Measurements from ENCODE around the gene SAMD4B. TPM values are rescaled to one million over a fixed set of nuclear protein-coding genes. Genes with fewer than 3 reads are reported as not detected.
A peak's percentile ranks its signal among the peaks of the same experiment; 100 is the strongest.

SAMD4B gene
- total and polyA plus RNA-seq, 9 of the 15 experiments (the other 6 are each of a cell fraction or from before 2014, with no cell fraction given) = 3.4 to 90.5 (median 38.0) TPM

DNA sequence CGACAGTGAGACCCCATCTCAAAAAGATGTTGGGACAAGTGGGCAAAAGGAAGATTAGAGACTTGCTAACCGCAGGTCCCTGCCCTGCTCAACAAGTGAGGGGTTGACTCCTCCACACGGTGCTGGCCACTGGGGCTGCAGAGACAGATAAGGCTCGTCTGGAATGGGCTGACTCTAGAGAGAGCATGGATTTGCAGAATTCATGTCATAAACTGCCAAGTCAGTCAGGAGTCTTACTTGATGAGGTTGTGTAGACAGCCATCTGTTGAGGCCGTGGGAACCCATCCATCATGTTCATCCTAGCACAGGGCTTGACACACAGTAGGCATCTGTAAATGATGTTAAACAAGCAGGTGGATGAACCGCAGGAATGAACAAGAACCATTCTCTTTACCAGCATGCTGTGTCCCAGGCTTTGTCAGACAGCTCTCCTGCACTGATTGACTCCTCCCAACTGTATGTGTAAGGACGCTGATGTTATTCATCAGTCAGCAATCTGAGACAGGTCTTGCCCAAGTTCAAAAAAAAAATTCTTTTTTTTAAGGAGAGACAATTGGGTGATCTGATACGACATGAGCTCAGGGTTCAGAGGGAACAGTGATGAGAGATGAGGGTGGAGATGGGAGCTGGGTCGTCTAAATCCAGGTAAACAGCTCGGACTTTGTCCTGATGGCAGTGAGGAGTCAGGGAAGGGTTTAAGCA lies 39.8 kb downstream of the SAMD4B start (continued):
- TF ChIP-seq, protein P1, sequence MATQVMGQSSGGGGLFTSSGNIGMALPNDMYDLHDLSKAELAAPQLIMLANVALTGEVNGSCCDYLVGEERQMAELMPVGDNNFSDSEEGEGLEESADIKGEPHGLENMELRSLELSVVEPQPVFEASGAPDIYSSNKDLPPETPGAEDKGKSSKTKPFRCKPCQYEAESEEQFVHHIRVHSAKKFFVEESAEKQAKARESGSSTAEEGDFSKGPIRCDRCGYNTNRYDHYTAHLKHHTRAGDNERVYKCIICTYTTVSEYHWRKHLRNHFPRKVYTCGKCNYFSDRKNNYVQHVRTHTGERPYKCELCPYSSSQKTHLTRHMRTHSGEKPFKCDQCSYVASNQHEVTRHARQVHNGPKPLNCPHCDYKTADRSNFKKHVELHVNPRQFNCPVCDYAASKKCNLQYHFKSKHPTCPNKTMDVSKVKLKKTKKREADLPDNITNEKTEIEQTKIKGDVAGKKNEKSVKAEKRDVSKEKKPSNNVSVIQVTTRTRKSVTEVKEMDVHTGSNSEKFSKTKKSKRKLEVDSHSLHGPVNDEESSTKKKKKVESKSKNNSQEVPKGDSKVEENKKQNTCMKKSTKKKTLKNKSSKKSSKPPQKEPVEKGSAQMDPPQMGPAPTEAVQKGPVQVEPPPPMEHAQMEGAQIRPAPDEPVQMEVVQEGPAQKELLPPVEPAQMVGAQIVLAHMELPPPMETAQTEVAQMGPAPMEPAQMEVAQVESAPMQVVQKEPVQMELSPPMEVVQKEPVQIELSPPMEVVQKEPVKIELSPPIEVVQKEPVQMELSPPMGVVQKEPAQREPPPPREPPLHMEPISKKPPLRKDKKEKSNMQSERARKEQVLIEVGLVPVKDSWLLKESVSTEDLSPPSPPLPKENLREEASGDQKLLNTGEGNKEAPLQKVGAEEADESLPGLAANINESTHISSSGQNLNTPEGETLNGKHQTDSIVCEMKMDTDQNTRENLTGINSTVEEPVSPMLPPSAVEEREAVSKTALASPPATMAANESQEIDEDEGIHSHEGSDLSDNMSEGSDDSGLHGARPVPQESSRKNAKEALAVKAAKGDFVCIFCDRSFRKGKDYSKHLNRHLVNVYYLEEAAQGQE (IDR thresholded peaks at IDR 0.05; ENCODE audit: borderline replicate concordance) = no peak
- TF ChIP-seq, protein P1 (CRISPR knock-in tag; IDR thresholded peaks at IDR 0.05; ENCODE audit: low read depth) = no peak
- TF ChIP-seq U2AF1 (optimal IDR thresholded peaks at IDR 0.05; ENCODE audit: low read depth, low read length) (no peak), NCOR1 (IDR thresholded peaks at IDR 0.05) (peak; percentile 92), BRD4 (IDR thresholded peaks at IDR 0.05) (no peak), FOXK2 (conservative IDR thresholded peaks at IDR 0.05 in 1 of 2, IDR thresholded peaks at IDR 0.05 in 1 of 2; ENCODE audit: low read depth in 2 of 2) (no peak), ZNF175 (CRISPR knock-in tag; IDR thresholded peaks at IDR 0.05; ENCODE audit: low read depth) (no peak), ETV5 (CRISPR knock-in tag; IDR thresholded peaks at IDR 0.05; ENCODE audit: low read depth) (0 out of 2 replicates have a peak, but pooled peaks have one; percentile 17), SIX5 (IDR thresholded peaks at IDR 0.05; ENCODE audit: borderline replicate concordance in 1 of 2, insufficient read depth in 1 of 2, low read depth in 1 of 2, low read length in 2 of 2) (no peak)
- TF ChIP-seq, protein P2, sequence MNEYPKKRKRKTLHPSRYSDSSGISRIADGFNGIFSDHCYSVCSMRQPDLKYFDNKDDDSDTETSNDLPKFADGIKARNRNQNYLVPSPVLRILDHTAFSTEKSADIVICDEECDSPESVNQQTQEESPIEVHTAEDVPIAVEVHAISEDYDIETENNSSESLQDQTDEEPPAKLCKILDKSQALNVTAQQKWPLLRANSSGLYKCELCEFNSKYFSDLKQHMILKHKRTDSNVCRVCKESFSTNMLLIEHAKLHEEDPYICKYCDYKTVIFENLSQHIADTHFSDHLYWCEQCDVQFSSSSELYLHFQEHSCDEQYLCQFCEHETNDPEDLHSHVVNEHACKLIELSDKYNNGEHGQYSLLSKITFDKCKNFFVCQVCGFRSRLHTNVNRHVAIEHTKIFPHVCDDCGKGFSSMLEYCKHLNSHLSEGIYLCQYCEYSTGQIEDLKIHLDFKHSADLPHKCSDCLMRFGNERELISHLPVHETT (CRISPR knock-in tag; conservative IDR thresholded peaks at IDR 0.05 in 1 of 2, IDR thresholded peaks at IDR 0.05 in 1 of 2) = 0 out of 4 replicates have a peak, but pooled peaks of 1 of the 2 experiments have one; percentile 64
- TF ChIP-seq, protein P3, sequence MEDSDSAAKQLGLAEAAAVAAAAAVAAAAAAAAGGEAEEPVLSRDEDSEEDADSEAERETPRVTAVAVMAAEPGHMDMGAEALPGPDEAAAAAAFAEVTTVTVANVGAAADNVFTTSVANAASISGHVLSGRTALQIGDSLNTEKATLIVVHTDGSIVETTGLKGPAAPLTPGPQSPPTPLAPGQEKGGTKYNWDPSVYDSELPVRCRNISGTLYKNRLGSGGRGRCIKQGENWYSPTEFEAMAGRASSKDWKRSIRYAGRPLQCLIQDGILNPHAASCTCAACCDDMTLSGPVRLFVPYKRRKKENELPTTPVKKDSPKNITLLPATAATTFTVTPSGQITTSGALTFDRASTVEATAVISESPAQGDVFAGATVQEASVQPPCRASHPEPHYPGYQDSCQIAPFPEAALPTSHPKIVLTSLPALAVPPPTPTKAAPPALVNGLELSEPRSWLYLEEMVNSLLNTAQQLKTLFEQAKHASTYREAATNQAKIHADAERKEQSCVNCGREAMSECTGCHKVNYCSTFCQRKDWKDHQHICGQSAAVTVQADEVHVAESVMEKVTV (CRISPR knock-in tag; IDR thresholded peaks at IDR 0.05) = 0 out of 2 replicates have a peak, but pooled peaks have one; percentile 15
- TF ChIP-seq, protein P4, sequence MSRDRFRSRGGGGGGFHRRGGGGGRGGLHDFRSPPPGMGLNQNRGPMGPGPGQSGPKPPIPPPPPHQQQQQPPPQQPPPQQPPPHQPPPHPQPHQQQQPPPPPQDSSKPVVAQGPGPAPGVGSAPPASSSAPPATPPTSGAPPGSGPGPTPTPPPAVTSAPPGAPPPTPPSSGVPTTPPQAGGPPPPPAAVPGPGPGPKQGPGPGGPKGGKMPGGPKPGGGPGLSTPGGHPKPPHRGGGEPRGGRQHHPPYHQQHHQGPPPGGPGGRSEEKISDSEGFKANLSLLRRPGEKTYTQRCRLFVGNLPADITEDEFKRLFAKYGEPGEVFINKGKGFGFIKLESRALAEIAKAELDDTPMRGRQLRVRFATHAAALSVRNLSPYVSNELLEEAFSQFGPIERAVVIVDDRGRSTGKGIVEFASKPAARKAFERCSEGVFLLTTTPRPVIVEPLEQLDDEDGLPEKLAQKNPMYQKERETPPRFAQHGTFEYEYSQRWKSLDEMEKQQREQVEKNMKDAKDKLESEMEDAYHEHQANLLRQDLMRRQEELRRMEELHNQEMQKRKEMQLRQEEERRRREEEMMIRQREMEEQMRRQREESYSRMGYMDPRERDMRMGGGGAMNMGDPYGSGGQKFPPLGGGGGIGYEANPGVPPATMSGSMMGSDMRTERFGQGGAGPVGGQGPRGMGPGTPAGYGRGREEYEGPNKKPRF (IDR thresholded peaks at IDR 0.05; ENCODE audit: low read depth, low read length) = no peak

Data from K562 (cell line).